ENCODE data around the gene SLC35A4.

DNA sequence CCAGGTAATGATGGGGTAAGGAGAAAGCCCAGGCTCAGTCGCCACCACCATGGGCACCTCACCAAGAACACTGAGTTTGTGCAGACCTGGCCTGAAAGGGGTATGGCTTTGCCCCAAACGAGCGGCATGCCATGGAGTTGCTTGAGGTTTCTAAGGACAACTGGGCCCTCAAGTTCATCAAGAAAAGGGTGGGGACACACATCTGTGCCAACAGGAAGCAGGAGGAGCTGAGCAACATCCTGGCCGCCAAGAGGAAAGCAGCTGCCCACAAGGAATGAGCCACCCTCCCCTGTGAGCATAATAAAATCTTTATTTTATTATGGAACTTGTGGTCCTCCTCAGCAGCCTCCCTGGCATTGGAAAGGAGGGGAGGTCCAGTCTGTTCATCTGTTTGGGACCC, 44.5 kb downstream of the SLC35A4 start:
- TF ChIP-seq, protein P1, sequence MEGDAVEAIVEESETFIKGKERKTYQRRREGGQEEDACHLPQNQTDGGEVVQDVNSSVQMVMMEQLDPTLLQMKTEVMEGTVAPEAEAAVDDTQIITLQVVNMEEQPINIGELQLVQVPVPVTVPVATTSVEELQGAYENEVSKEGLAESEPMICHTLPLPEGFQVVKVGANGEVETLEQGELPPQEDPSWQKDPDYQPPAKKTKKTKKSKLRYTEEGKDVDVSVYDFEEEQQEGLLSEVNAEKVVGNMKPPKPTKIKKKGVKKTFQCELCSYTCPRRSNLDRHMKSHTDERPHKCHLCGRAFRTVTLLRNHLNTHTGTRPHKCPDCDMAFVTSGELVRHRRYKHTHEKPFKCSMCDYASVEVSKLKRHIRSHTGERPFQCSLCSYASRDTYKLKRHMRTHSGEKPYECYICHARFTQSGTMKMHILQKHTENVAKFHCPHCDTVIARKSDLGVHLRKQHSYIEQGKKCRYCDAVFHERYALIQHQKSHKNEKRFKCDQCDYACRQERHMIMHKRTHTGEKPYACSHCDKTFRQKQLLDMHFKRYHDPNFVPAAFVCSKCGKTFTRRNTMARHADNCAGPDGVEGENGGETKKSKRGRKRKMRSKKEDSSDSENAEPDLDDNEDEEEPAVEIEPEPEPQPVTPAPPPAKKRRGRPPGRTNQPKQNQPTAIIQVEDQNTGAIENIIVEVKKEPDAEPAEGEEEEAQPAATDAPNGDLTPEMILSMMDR (IDR thresholded peaks at IDR 0.05): no peak
- no peak for TF ChIP-seq POLR2A (IDR thresholded peaks at IDR 0.05)

All from esophagus squamous epithelium (tissue), 4 donors.